NCI-H1930 (cell line): ENCODE results near the gene TNFRSF13B.
"Not testable (repeated sequence)": the region's sequence is repeated elsewhere in the genome, so short reads cannot be mapped to it uniquely, and the experiment has no call there.

ENCODE experiments used
- DNase-seq, 2 experiments: peaks; one replicate each; lab custom pipeline; 2025; lab: John Stamatoyannopoulos, UW

Gene TNFRSF13B

DNA sequence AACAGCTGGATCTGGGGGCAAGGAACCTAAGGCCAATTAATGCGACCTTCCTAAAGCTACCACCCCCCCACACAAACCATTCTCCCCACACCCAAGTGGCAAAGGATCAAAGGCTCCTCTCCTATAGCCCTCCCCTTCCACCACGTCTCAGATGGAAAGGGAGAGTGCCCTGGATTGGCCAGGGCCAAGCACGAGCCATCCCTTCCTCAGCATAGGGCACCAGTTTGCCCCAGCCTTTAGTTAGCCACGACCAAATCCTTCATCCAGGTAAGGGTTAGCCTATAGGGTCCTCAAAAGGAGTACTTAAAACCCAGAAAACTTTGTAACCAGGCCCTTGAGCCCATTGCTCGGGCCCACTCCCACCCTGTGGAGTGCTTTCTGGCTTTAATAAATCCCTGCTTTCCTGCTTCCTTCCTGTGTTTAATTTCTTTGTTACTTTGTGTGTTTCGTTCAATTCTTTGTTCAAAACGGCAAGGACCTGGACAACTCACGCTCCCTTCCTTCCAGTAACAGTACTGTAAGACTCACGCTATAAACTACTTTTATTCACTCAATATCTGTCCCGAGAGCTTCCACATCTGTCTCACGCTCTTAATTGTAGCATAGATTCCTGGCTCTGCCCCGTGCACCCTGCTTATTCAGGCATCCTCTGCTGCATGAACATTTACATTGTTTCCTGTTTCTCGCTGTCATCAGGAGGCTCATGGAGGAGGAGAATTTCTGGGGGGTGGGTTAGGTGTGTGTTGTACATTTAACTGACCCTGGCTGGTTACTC lies 62.3 kb downstream of the TNFRSF13B start:
- DNase-seq = no peak

GRCh38 chr17:16908273-16908672 lies 63.6 kb downstream of the TNFRSF13B start:
- DNase-seq = no peak

GRCh38 chr17:16906680-16907079 lies 65.2 kb downstream of the TNFRSF13B start:
- DNase-seq = no peak

- no peak for DNase-seq
Measured at GRCh38 chr17:16905593-16906191, 66.2 kb downstream of the TNFRSF13B start.

- not testable (repeated sequence) for DNase-seq
Measured at GRCh38 chr17:16903070-16903469, 68.8 kb downstream of the TNFRSF13B start.

GRCh38 chr17:16900288-16900882 lies 71.5 kb downstream of the TNFRSF13B start:
- DNase-seq = no peak

- DNase-seq = not testable (repeated sequence)
Measured at GRCh38 chr17:16897211-16897896, 74.6 kb downstream of the TNFRSF13B start.

- not testable (repeated sequence) for DNase-seq
Measured at GRCh38 chr17:16896235-16896634, 75.7 kb downstream of the TNFRSF13B start.

DNA sequence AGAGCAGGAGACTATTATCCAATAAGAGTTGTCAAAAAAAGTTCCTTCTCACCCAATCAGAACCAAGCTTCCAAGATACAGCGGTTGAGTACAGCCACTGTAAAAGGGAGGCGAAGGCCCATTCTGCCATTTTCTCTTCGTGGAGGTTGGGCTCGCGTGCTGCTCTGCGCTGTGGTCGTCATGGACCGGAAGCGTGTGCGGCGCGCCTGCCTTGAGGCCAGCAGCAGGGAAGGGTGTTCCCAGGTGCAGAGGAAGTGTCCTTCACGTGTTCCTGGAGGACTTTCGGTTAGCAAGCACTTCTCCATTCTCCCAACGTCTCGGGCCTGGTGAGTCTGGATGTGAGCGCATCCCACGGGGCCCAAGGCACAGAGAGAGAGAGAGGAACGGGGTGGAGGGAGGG lies 78.4 kb downstream of the TNFRSF13B start:
- not testable (repeated sequence) for DNase-seq

GRCh38 chr17:16892876-16893454 lies 79.0 kb downstream of the TNFRSF13B start:
- not testable (repeated sequence) for DNase-seq

DNA sequence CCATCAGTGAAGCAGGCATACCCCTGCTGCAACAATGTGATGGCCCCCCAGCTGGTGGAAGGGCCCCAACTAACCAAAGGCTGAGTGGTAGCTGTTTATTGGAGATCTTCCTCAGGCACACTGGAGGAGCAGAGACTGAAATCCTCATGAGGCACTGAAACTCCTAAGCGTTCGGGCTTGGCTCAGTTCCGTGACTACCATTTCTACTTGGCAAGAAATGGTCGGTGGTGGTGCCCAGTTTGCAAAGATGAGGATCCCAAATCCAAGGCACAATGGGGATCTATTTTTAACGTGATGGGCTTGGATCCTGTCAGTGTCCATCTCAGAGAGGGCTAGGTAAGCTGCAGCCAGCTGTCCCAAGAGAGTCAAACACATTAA lies 82.8 kb downstream of the TNFRSF13B start:
- DNase-seq = no peak
